Measurements from ENCODE around the gene ZNF341. TPM values are rescaled to one million over a fixed set of nuclear protein-coding genes. Genes with fewer than 3 reads are reported as not detected.
"Not testable (repeated sequence)": the region's sequence is repeated elsewhere in the genome, so short reads cannot be mapped to it uniquely, and the experiment has no call there.

Gene ZNF341
- total and polyA plus RNA-seq, 4 donors: 0.50 to 4.1 (median 2.6) TPM

GRCh38 chr20:33753143-33753542 lies 21.3 kb downstream of the ZNF341 start:
- intact Hi-C loops (cut with DNase I): no loop called here
- no peak overlapping the region for H3K4me3 ChIP-seq (ENCODE audit: low read length in 2 of 2)
- H3K36me3 ChIP-seq (ENCODE audit: control insufficient read depth in 1 of 2, insufficient read depth in 2 of 2, low read length in 1 of 2): peaks cover 3 to 4% of the 10 kb centered on the region in 2 donors
- WGBS, 2 donors: 97 to 98% methylated on average over 7 of the region's 7 CpGs
- H3K4me1 ChIP-seq (ENCODE audit: control insufficient read depth in 1 of 2, insufficient read depth in 2 of 2, low read length in 2 of 2): no peaks in the 10 kb centered on the region
- ATAC-seq (ENCODE audit: low FRiP score) (no peak), DNase-seq (no peak)
- no peaks in the 10 kb centered on the region for H3K9me3 ChIP-seq (ENCODE audit: control insufficient read depth, low read length)
- no peak overlapping the region for H3K27ac ChIP-seq (ENCODE audit: low read depth in 1 of 2, low read length in 2 of 2)
- H3K27me3 ChIP-seq (ENCODE audit: control insufficient read depth in 1 of 2, insufficient read depth in 2 of 2, low read length in 1 of 2): no peaks in the 10 kb centered on the region

- WGBS, 2 donors: 79 to 83% methylated on average over 5 of the region's 5 CpGs
- H3K27me3 ChIP-seq (ENCODE audit: control insufficient read depth in 1 of 2, insufficient read depth in 2 of 2, low read length in 1 of 2): no peaks in the 10 kb centered on the region
- no peak overlapping the region for H3K27ac ChIP-seq (ENCODE audit: low read depth in 1 of 2, low read length in 2 of 2)
- H3K36me3 ChIP-seq (ENCODE audit: control insufficient read depth in 1 of 2, insufficient read depth in 2 of 2, low read length in 1 of 2): peaks cover 3 to 4% of the 10 kb centered on the region in 2 donors
- intact Hi-C loops (cut with DNase I): no loop called here
- no peaks in the 10 kb centered on the region for H3K9me3 ChIP-seq (ENCODE audit: control insufficient read depth, low read length)
- no peak overlapping the region for H3K4me3 ChIP-seq (ENCODE audit: low read length in 2 of 2)
- ATAC-seq (ENCODE audit: low FRiP score): no peak
- H3K4me1 ChIP-seq (ENCODE audit: control insufficient read depth in 1 of 2, insufficient read depth in 2 of 2, low read length in 2 of 2): no peaks in the 10 kb centered on the region
- no peak for DNase-seq
Measured at GRCh38 chr20:33753763-33754162, 22.0 kb downstream of the ZNF341 start.

- H3K9me3 ChIP-seq (ENCODE audit: control insufficient read depth, low read length); H3K4me1 ChIP-seq (ENCODE audit: control insufficient read depth in 1 of 2, insufficient read depth in 2 of 2, low read length in 2 of 2); H3K36me3 ChIP-seq (ENCODE audit: control insufficient read depth in 1 of 2, insufficient read depth in 2 of 2, low read length in 1 of 2); DNase-seq; ATAC-seq (ENCODE audit: low FRiP score); H3K27ac ChIP-seq (ENCODE audit: low read depth in 1 of 2, low read length in 2 of 2); H3K27me3 ChIP-seq (ENCODE audit: control insufficient read depth in 1 of 2, insufficient read depth in 2 of 2, low read length in 1 of 2); intact Hi-C loops (cut with DNase I); H3K4me3 ChIP-seq (ENCODE audit: low read length in 2 of 2): not testable (repeated sequence)
- 90 to 93% methylated on average over 10 of the region's 10 CpGs for WGBS, 2 donors
Measured at GRCh38 chr20:33755936-33756490, 24.2 kb downstream of the ZNF341 start.

GRCh38 chr20:33757046-33757445 lies 25.2 kb downstream of the ZNF341 start:
- ATAC-seq (ENCODE audit: low FRiP score): no peak

GRCh38 chr20:33757458-33757857 lies 25.7 kb downstream of the ZNF341 start:
- no peak for ATAC-seq (ENCODE audit: low FRiP score)
- H3K4me1 ChIP-seq (ENCODE audit: control insufficient read depth in 1 of 2, insufficient read depth in 2 of 2, low read length in 2 of 2): no peaks in the 10 kb centered on the region
- no peak overlapping the region for H3K4me3 ChIP-seq (ENCODE audit: low read length in 2 of 2)
- DNase-seq: no peak
- H3K36me3 ChIP-seq (ENCODE audit: control insufficient read depth in 1 of 2, insufficient read depth in 2 of 2, low read length in 1 of 2): peaks cover 4 to 6% of the 10 kb centered on the region in 2 donors
- 76 to 81% methylated on average over 1 of the region's 1 CpG for WGBS, 2 donors
- no peaks in the 10 kb centered on the region for H3K27me3 ChIP-seq (ENCODE audit: control insufficient read depth in 1 of 2, insufficient read depth in 2 of 2, low read length in 1 of 2)
- intact Hi-C loops (cut with DNase I): no loop called here
- H3K27ac ChIP-seq (ENCODE audit: low read depth in 1 of 2, low read length in 2 of 2): no peak overlapping the region
- H3K9me3 ChIP-seq (ENCODE audit: control insufficient read depth, low read length): no peaks in the 10 kb centered on the region

More at GRCh38 chr20:33757046-33757445, 25.2 kb downstream of the ZNF341 start:
- Histone ChIP-seq H3K27ac (ENCODE audit: low read depth in 1 of 2, low read length in 2 of 2) (no peak overlapping the region), H3K9me3 (ENCODE audit: control insufficient read depth, low read length) (no peaks in the 10 kb centered on the region), H3K36me3 (ENCODE audit: control insufficient read depth in 1 of 2, insufficient read depth in 2 of 2, low read length in 1 of 2) (peaks cover 4 to 6% of the 10 kb centered on the region in 2 donors), H3K27me3 (ENCODE audit: control insufficient read depth in 1 of 2, insufficient read depth in 2 of 2, low read length in 1 of 2) (no peaks in the 10 kb centered on the region), H3K4me3 (ENCODE audit: low read length in 2 of 2) (no peak overlapping the region), H3K4me1 (ENCODE audit: control insufficient read depth in 1 of 2, insufficient read depth in 2 of 2, low read length in 2 of 2) (no peaks in the 10 kb centered on the region)
- intact Hi-C loops (cut with DNase I): no loop called here
- no peak for DNase-seq
- WGBS, 2 donors: 98 to 100% methylated on average over 10 of the region's 10 CpGs

- ATAC-seq (ENCODE audit: low FRiP score): no peak
- no peaks in the 10 kb centered on the region for H3K27me3 ChIP-seq (ENCODE audit: control insufficient read depth in 1 of 2, insufficient read depth in 2 of 2, low read length in 1 of 2)
- no peak overlapping the region for H3K4me3 ChIP-seq (ENCODE audit: low read length in 2 of 2)
- DNase-seq: no peak
- H3K4me1 ChIP-seq (ENCODE audit: control insufficient read depth in 1 of 2, insufficient read depth in 2 of 2, low read length in 2 of 2): no peaks in the 10 kb centered on the region
- H3K9me3 ChIP-seq (ENCODE audit: control insufficient read depth, low read length): no peaks in the 10 kb centered on the region
- H3K36me3 ChIP-seq (ENCODE audit: control insufficient read depth in 1 of 2, insufficient read depth in 2 of 2, low read length in 1 of 2): peaks cover 3 to 4% of the 10 kb centered on the region in 2 donors
- H3K27ac ChIP-seq (ENCODE audit: low read depth in 1 of 2, low read length in 2 of 2): no peak overlapping the region
- intact Hi-C loops (cut with DNase I): no loop called here
- WGBS, 2 donors: 95 to 96% methylated on average over 13 of the region's 13 CpGs
Measured at GRCh38 chr20:33761698-33762250, 30.0 kb downstream of the ZNF341 start.

- intact Hi-C loops (cut with DNase I): no loop called here
- H3K9me3 ChIP-seq (ENCODE audit: control insufficient read depth, low read length): no peaks in the 10 kb centered on the region
- DNase-seq: no peak
- no peak overlapping the region for H3K27ac ChIP-seq (ENCODE audit: low read depth in 1 of 2, low read length in 2 of 2)
- no peaks in the 10 kb centered on the region for H3K27me3 ChIP-seq (ENCODE audit: control insufficient read depth in 1 of 2, insufficient read depth in 2 of 2, low read length in 1 of 2)
- no peaks in the 10 kb centered on the region for H3K4me1 ChIP-seq (ENCODE audit: control insufficient read depth in 1 of 2, insufficient read depth in 2 of 2, low read length in 2 of 2)
- H3K4me3 ChIP-seq (ENCODE audit: low read length in 2 of 2): no peak overlapping the region
- H3K36me3 ChIP-seq (ENCODE audit: control insufficient read depth in 1 of 2, insufficient read depth in 2 of 2, low read length in 1 of 2): peaks cover 0 to 3% of the 10 kb centered on the region in 2 donors
- 82 to 85% methylated on average over 2 of the region's 2 CpGs for WGBS, 2 donors
- ATAC-seq (ENCODE audit: low FRiP score): no peak
Measured at GRCh38 chr20:33765099-33765498, 33.3 kb downstream of the ZNF341 start.

GRCh38 chr20:33765592-33765991 lies 33.8 kb downstream of the ZNF341 start:
- 94 to 96% methylated on average over 5 of the region's 5 CpGs for WGBS, 2 donors
- Histone ChIP-seq H3K36me3 (ENCODE audit: control insufficient read depth in 1 of 2, insufficient read depth in 2 of 2, low read length in 1 of 2) (peaks cover 0 to 3% of the 10 kb centered on the region in 2 donors), H3K9me3 (ENCODE audit: control insufficient read depth, low read length) (no peaks in the 10 kb centered on the region), H3K4me3 (ENCODE audit: low read length in 2 of 2) (no peak overlapping the region), H3K27me3 (ENCODE audit: control insufficient read depth in 1 of 2, insufficient read depth in 2 of 2, low read length in 1 of 2) (no peaks in the 10 kb centered on the region), H3K27ac (ENCODE audit: low read depth in 1 of 2, low read length in 2 of 2) (no peak overlapping the region), H3K4me1 (ENCODE audit: control insufficient read depth in 1 of 2, insufficient read depth in 2 of 2, low read length in 2 of 2) (no peaks in the 10 kb centered on the region)
- ATAC-seq (ENCODE audit: low FRiP score) (no peak), DNase-seq (no peak)
- intact Hi-C loops (cut with DNase I): no loop called here

- intact Hi-C loops (cut with DNase I): no loop called here
- 95 to 97% methylated on average over 9 of the region's 9 CpGs for WGBS, 2 donors
Measured at GRCh38 chr20:33766686-33767085, 34.9 kb downstream of the ZNF341 start.

More at GRCh38 chr20:33766686-33767085, 34.9 kb downstream of the ZNF341 start:
- Histone ChIP-seq H3K9me3 (ENCODE audit: control insufficient read depth, low read length) (no peaks in the 10 kb centered on the region), H3K27me3 (ENCODE audit: control insufficient read depth in 1 of 2, insufficient read depth in 2 of 2, low read length in 1 of 2) (no peaks in the 10 kb centered on the region), H3K4me3 (ENCODE audit: low read length in 2 of 2) (no peak overlapping the region), H3K27ac (ENCODE audit: low read depth in 1 of 2, low read length in 2 of 2) (no peak overlapping the region), H3K36me3 (ENCODE audit: control insufficient read depth in 1 of 2, insufficient read depth in 2 of 2, low read length in 1 of 2) (peaks cover 0 to 3% of the 10 kb centered on the region in 2 donors), H3K4me1 (ENCODE audit: control insufficient read depth in 1 of 2, insufficient read depth in 2 of 2, low read length in 2 of 2) (no peaks in the 10 kb centered on the region)
- ATAC-seq (ENCODE audit: low FRiP score) (no peak), DNase-seq (no peak)

Data from aorta (tissue), 5 donors.